A172 (cell line): Measurements from ENCODE around the gene DNAJC1. TPM values are rescaled to one million over a fixed set of nuclear protein-coding genes. Genes with fewer than 3 reads are reported as not detected.

ENCODE experiments used
- DNase-seq: peaks from one replicate; pipeline ENCODE4 v3.0.0-alpha.2; 2015; ENCODE audit warnings: low spot score
- total RNA-seq: library from RNA; depleted of rRNA; stranded (reverse); fragments of >200 nt; shearing (Covaris generic); gene quantifications from 2 replicates; pipeline ENCODE4 v1.2.3, GENCODE V29; 2014

Gene DNAJC1
- total RNA-seq, 1 experiment from 2014 or later = 28.5 TPM

GRCh38 chr10:21962358-21962757, 41.2 kb downstream of the DNAJC1 start:
- DNase-seq = no peak

DNA sequence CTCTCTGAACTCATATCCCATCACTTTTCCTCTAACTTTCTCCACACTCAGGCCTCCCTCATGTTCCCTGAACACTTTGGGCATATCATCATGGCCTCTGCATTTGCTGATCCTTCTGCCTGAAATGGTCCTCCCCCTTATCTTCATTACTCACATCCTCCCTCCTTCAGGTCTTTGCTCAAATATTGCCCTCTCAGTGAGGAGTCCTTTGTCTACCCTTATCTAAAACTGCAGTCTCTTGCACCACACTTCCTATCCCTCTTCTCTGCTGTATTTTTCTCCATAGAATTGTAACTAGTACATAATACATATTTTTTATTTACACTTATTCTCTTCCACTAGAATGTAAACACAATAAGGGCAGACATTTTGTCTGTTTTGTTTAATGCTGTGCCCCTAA, 41.7 kb downstream of the DNAJC1 start:
- DNase-seq = no peak

GRCh38 chr10:21959998-21960397, 43.5 kb downstream of the DNAJC1 start:
- no peak for DNase-seq

GRCh38 chr10:21954690-21955089, 48.8 kb downstream of the DNAJC1 start:
- no peak for DNase-seq

DNA sequence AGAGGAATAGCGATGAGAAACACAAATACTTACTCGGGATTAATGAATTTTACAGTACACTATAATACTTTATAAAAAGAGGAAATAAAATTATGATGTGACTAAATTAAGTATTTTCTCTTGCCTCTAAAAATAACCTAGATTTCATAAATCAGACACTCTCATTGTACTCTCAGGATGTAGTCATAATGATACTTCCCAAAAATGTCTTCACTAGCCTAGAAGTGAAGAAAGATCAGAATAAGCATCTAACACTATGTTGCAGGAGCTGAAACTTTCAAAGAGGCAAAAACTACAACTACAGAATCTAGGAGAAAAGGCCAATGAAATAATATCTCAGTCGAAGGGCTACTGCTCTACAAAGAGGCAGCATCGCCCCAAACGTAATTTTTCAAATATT, 49.4 kb downstream of the DNAJC1 start:
- no peak for DNase-seq

DNA sequence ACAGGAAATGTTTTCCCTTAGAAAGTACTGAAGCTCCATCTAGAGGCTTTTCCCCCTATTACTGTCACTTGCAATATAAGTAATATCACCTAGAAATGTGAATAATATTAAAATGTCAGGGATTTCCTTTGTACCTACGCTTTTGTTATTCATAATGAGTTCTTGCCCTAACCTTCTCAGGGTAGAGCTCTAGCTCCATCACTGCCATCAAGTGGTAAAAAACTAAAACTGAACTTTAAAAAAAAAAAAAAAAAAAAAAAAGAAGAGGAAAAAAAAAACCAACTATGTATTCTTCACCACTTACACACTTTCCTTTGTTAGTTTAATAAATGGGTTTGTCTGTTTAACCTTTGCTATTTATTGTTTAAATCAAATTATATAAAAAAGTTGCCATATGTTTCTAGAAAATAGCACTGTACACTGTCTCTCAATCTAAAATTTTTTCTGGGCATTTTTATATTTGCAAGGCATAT, 49.9 kb downstream of the DNAJC1 start:
- peak; percentile 51 for DNase-seq

DNA sequence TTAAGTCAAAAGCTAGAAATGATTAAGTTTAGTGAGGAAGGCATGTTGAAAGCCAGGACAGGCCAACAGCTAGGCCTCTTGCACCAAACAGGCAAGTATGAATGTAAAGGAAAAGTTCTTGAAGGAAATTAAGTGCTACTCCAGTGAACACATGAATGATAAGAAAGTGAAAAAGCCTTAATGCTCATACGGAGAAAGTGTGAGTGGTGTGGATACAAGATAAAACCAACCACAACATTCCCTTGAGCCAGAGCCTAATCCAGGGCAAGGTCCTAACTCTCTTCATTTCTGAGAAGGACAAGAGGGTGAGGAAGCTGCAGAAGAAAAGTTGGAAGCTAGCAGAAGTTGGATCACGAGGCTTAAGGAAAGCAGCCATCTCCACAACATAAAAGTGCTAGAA, 53.0 kb downstream of the DNAJC1 start:
- no peak for DNase-seq

DNA sequence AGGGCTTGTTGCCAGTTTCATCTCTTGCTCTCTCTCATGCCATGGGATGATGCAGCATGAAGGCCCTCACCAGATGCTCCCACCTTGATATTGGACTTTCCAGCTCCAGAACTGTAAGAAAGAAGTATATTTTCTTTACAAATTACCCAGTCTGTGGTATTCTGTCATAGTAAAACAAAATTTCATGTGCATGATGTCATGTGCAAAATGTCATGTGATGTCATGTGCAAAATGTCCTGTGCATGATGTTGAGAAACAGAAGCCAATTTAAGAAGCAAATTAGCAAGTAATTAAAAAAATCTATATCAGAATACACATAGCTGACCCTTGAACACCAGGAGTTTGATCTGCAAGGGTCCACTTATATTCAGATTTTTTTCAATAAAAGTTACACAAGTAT, 56.6 kb downstream of the DNAJC1 start:
- DNase-seq = no peak

GRCh38 chr10:21944727-21945386, 58.7 kb downstream of the DNAJC1 start:
- no peak for DNase-seq

DNA sequence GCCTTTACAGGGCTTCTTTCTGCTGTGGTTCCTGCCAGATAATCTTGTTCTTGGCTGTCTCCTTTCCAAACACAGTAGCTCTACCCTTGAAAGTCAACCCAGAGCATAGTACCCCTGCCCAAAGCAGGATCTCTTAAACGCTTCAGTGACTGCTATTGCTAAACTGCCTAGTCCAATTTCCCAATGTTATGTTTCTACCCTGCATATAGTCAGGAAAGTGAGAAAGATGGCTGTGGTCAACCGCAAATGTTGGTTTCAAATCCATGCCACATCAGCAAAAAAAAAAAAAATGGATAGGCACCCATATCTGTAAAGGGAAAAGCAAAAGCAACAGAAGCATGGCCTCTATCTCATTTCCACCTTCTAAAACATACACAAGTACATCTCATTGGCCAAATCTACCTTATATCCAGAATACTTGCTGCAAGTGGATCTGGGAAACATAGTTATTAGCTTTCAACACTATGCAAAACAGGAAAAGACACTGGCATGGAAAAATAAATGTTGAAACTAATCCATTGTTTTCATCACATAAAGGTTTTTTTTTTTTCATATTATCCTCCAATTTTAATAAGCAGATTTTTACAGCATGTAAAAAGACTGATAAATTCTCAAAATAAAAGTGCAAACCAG, 59.8 kb downstream of the DNAJC1 start:
- DNase-seq = no peak

DNA sequence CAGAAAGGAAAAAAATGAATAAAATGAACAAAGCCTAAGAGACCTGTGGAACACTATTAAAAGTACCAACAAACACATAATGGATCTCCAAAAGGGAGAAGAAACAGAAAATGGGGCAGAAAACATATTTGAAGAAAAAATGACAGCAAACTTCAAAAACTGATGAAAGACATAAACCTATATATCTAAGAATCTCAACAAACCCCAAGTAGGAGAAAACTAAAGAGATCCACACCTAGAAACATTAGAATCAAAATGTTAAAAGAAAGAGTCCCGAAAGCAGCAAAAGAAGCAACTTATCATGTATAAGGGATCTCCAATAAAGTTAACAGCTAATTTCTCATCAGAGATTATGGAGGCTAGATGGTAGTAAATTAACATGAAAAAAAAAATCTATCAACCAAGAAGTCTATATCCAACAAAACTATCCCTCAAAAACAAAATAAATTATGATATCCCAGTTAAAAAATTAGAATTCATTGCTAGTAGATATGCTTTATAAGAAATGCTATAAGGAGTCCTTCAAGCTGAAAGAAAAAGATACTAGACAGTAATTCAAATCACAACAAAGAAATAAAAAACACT, 68.0 kb downstream of the DNAJC1 start:
- no peak for DNase-seq

GRCh38 chr10:21934307-21934706, 69.2 kb downstream of the DNAJC1 start:
- no peak for DNase-seq

DNA sequence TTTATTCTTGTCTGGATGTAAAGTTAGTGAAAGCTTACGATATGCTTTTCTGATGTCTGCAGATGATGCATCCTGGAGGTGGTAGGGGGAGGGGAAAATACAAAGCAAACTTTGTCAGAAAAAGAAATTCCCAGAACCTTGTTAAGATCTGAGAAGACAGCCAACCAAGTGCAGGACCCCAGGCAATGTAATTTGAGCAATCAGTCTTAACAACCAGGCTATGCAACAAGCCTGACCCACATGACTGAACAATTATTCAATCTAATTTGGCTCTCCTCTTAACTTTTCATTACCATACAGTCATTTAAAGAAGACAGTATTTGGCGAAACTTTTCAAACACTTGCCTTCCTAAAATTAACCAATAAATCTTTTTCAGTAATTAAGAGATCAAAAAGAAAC, 74.5 kb downstream of the DNAJC1 start:
- DNase-seq = no peak

DNA sequence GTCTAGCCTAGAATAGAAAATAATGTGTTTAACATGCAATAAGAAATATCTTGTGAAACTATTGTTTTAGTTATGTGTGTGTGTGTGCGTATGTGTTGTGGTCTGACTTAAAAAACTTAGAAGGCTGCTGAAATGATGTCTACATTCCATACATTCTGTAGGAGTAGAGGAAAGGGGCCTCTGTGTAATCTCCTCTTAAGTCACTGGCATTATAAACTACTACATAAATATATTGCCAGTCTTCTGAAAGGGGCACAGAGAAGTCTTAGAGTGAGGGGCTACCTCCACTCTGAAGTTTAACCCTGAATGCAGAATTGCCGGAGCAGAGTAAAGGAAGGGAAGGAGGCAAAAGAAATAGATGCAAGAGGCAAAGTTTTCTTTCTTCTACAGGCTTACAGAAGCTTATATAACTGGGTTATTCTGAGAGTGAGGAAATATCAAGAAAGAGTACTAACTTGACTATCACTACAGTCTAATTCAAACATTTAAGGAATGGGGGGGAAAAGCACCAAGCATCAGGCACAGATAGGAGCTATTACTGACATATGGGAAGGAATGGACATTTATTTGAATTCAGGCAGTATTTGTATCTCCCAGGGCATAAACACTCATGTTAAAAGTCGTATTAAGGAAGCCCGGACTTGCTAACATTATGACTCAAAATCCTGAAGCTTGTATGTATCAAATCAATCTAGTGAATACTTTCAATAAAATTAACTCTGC, 75.7 kb downstream of the DNAJC1 start:
- no peak for DNase-seq

DNA sequence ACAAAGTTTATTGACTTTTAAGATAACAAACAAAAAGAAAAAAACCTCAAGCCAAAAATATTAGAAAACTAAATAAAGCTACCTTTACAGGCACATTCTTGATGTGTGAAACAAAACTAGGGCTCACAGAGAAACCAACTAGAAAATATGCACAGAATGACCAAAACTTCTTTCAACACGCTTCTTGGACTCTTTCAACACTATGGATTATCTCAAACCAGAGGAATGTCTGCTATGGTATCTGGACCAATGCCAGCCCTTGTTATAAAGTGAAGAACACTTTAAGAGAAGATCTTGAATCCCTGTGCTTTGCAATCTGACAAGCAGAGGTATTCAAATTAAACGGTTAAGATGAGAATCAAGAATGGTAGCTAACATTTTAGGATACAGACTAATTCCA, 76.6 kb downstream of the DNAJC1 start:
- DNase-seq = peak; percentile 87

GRCh38 chr10:21926358-21926925, 77.1 kb downstream of the DNAJC1 start:
- DNase-seq = peak; percentile 4

DNA sequence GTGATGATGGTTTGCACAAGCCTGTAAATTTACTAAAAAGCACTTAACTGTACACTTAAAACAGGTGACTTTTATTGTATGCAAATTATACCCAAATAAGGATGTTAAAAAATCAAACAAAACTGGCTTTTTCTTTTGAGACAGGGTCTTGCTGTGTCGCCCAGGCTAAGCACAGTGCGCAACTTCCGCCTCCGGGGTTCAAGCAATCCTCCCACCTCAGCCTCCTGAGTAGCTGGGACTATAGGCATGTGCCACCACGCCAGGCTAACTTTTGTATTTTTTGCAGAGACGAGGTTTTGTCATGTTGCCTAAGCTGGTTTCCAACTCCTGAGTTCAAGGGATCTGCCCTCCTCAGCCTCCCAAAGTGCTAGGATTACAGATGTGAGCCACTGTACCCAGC, 77.7 kb downstream of the DNAJC1 start:
- DNase-seq = no peak

- no peak for DNase-seq
These were observed 79.0 kb downstream of the DNAJC1 start for GRCh38 chr10:21924511-21924910.

GRCh38 chr10:21920633-21921032, 82.9 kb downstream of the DNAJC1 start:
- no peak for DNase-seq

DNA sequence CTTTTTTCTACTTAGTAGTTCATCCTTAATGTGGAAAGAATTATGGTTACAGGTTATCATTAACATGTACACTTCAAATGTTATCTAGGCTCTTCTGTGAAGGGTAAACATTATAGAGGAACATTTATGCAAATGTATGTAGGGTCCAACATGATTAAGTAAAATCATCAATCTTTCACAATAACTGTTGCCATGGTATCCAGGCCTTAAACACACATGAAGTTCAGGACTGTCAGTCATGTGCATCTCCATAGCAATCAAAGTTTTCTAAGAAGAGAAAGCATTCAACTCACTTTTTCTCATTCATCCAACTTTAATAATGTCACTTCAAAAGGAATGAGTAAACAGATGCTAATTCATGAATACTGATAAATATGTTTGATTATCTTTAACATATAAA, 83.6 kb downstream of the DNAJC1 start:
- DNase-seq = no peak

DNA sequence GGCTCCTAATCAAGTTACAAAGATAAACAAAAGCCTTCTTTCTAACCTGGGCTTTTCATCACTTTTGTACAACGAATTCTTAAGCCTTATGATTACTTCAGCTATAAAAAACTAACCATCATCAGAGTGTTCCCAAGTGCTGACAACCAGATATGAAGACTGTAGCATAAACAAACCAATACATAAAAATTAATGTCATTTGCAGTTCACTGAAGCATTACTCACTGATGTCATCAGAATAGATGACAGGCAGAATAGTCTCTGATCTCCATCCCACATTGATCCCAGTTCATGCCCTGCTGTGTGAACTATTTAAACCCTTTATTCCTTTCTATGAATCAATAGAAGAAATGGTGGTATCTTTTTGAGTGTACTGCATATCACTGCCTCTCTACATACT, 84.4 kb downstream of the DNAJC1 start:
- no peak for DNase-seq

GRCh38 chr10:21912625-21913024, 90.9 kb downstream of the DNAJC1 start:
- no peak for DNase-seq
